Measurements from ENCODE around the gene SPTLC2.
"Not testable (repeated sequence)": the region's sequence is repeated elsewhere in the genome, so short reads cannot be mapped to it uniquely, and the experiment has no call there.

Gene SPTLC2

DNA sequence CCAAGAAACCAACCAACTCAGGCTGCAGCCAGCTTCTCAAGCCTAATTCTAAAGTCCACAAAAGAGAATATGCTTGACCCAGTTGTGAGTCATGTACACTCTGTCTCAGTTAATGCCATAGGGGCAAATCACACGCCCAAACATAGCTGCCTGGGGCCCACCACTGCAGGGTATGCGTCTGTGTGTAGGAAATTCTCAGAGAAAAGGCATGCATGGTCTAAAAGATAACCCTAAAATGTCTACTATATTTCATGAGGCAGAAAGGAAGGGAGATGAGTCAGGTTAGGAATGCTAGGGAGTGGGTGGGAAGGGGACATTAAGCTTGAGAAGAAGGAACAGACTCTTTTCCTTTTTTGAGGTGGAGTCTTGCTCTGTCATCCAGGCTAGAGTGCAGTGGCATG is 22.3 kb upstream of the SPTLC2 start:
- no peak overlapping the region for H3K4me3 ChIP-seq (ENCODE audit: low read length, poor library complexity, severe bottlenecking)
- H3K79me2 ChIP-seq (ENCODE audit: insufficient read depth, low read length), result no peaks in the 10 kb centered on the region
- no peaks in the 10 kb centered on the region for H3K36me3 ChIP-seq (ENCODE audit: insufficient read depth, low read length)
- 0 out of 2 replicates have a peak, but pooled peaks cover 2% of the 10 kb centered on the region for H3K9me3 ChIP-seq (ENCODE audit: insufficient read depth, low read depth, low read length)
- no peak overlapping the region for H3K9ac ChIP-seq (ENCODE audit: low read depth, low read length, poor library complexity, severe bottlenecking)
- H4K20me1 ChIP-seq (ENCODE audit: insufficient read depth, low read length, poor library complexity, severe bottlenecking), result no peaks in the 10 kb centered on the region
- H3K4me2 ChIP-seq (ENCODE audit: low read depth, low read length, poor library complexity, severe bottlenecking), result no peak overlapping the region
- H3K9me2 ChIP-seq (replicated peaks; ENCODE audit: low read depth, low read length), result no peaks in the 10 kb centered on the region
- H3K27me3 ChIP-seq (ENCODE audit: insufficient read depth, low read length, poor library complexity, severe bottlenecking), result peaks cover 3% of the 10 kb centered on the region
- H3K4me1 ChIP-seq (ENCODE audit: insufficient read depth, low read length, poor library complexity, severe bottlenecking), result no peaks in the 10 kb centered on the region
- no peak overlapping the region for H2AFZ ChIP-seq (ENCODE audit: low read length)
- H3F3A ChIP-seq (ENCODE audit: low read depth), result no peaks in the 10 kb centered on the region
- TF ChIP-seq, protein P1, sequence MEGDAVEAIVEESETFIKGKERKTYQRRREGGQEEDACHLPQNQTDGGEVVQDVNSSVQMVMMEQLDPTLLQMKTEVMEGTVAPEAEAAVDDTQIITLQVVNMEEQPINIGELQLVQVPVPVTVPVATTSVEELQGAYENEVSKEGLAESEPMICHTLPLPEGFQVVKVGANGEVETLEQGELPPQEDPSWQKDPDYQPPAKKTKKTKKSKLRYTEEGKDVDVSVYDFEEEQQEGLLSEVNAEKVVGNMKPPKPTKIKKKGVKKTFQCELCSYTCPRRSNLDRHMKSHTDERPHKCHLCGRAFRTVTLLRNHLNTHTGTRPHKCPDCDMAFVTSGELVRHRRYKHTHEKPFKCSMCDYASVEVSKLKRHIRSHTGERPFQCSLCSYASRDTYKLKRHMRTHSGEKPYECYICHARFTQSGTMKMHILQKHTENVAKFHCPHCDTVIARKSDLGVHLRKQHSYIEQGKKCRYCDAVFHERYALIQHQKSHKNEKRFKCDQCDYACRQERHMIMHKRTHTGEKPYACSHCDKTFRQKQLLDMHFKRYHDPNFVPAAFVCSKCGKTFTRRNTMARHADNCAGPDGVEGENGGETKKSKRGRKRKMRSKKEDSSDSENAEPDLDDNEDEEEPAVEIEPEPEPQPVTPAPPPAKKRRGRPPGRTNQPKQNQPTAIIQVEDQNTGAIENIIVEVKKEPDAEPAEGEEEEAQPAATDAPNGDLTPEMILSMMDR (conservative IDR thresholded peaks at IDR 0.05; ENCODE audit: low read length), result no peak

DNA sequence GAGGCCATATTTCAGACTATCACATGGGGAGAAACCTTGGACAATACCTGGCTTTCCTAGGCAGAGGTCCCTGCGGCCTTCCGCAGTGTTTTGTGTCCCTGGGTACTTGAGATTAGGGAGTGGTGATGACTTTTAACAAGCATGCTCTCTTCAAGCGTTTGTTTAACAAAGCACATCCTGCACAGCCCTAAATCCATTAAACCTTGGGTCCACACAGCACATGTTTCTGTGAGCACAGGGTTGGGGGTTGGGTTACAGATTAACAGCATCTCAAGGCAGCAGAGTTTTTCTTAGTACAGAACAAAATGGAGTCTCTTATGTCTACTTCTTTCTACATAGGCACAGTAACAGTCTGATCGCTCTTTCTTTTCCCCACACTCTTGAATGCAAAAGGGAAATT is 19.4 kb upstream of the SPTLC2 start:
- not testable (repeated sequence) for H3K79me2 ChIP-seq (ENCODE audit: insufficient read depth, low read length); H4K20me1 ChIP-seq (ENCODE audit: insufficient read depth, low read length, poor library complexity, severe bottlenecking); H3K9ac ChIP-seq (ENCODE audit: low read depth, low read length, poor library complexity, severe bottlenecking); H3K4me3 ChIP-seq (ENCODE audit: low read length, poor library complexity, severe bottlenecking); H3K4me2 ChIP-seq (ENCODE audit: low read depth, low read length, poor library complexity, severe bottlenecking); H3F3A ChIP-seq (ENCODE audit: low read depth); H2AFZ ChIP-seq (ENCODE audit: low read length); H3K27me3 ChIP-seq (ENCODE audit: insufficient read depth, low read length, poor library complexity, severe bottlenecking); H3K9me3 ChIP-seq (ENCODE audit: insufficient read depth, low read depth, low read length); H3K9me2 ChIP-seq (replicated peaks; ENCODE audit: low read depth, low read length); H3K36me3 ChIP-seq (ENCODE audit: insufficient read depth, low read length); H3K4me1 ChIP-seq (ENCODE audit: insufficient read depth, low read length, poor library complexity, severe bottlenecking)

DNA sequence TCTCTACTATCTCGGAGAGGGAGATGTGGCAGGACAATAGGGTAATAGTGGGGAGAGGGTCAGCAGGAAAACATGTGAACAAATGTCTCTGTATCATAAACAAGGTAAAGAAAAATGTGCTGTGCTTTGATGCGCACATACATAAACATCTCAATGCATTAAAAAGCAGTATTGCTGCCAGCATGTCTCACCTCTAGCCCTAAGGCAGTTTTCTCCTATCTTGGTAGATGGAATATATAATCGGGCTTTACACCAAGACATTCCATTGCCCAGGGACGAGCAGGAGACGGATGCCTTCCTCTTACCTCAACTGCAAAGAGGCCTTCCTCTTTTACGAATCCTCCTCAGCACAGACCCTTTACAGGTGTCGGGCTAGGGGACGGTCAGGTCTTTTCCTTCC is 19.0 kb upstream of the SPTLC2 start:
- H3K36me3 ChIP-seq (ENCODE audit: insufficient read depth, low read length); H3K4me3 ChIP-seq (ENCODE audit: low read length, poor library complexity, severe bottlenecking); H3K9ac ChIP-seq (ENCODE audit: low read depth, low read length, poor library complexity, severe bottlenecking); H3K4me1 ChIP-seq (ENCODE audit: insufficient read depth, low read length, poor library complexity, severe bottlenecking); H3K9me3 ChIP-seq (ENCODE audit: insufficient read depth, low read depth, low read length); H3K79me2 ChIP-seq (ENCODE audit: insufficient read depth, low read length); H3F3A ChIP-seq (ENCODE audit: low read depth); H2AFZ ChIP-seq (ENCODE audit: low read length); H4K20me1 ChIP-seq (ENCODE audit: insufficient read depth, low read length, poor library complexity, severe bottlenecking); H3K4me2 ChIP-seq (ENCODE audit: low read depth, low read length, poor library complexity, severe bottlenecking); H3K27me3 ChIP-seq (ENCODE audit: insufficient read depth, low read length, poor library complexity, severe bottlenecking); H3K9me2 ChIP-seq (replicated peaks; ENCODE audit: low read depth, low read length): not testable (repeated sequence)

- H4K20me1 ChIP-seq (ENCODE audit: insufficient read depth, low read length, poor library complexity, severe bottlenecking), result no peaks in the 10 kb centered on the region
- no peak overlapping the region for H2AFZ ChIP-seq (ENCODE audit: low read length)
- H3K79me2 ChIP-seq (ENCODE audit: insufficient read depth, low read length), result no peaks in the 10 kb centered on the region
- H3K9me3 ChIP-seq (ENCODE audit: insufficient read depth, low read depth, low read length), result peaks cover 2% of the 10 kb centered on the region; the same call in 1 of the 2 replicates
- H3K27me3 ChIP-seq (ENCODE audit: insufficient read depth, low read length, poor library complexity, severe bottlenecking), result peaks cover 3% of the 10 kb centered on the region
- no peaks in the 10 kb centered on the region for H3K36me3 ChIP-seq (ENCODE audit: insufficient read depth, low read length)
- no peak overlapping the region for H3K9ac ChIP-seq (ENCODE audit: low read depth, low read length, poor library complexity, severe bottlenecking)
- no peak for TF ChIP-seq EZH2phosphoT487 (IDR thresholded peaks at IDR 0.05; ENCODE audit: borderline replicate concordance)
- TF ChIP-seq, protein P1 (conservative IDR thresholded peaks at IDR 0.05; ENCODE audit: low read length), result no peak
- H3K4me3 ChIP-seq (ENCODE audit: low read length, poor library complexity, severe bottlenecking), result no peak overlapping the region
- H3K4me1 ChIP-seq (ENCODE audit: insufficient read depth, low read length, poor library complexity, severe bottlenecking), result no peaks in the 10 kb centered on the region
- no peaks in the 10 kb centered on the region for H3K9me2 ChIP-seq (replicated peaks; ENCODE audit: low read depth, low read length)
- no peak overlapping the region for H3K4me2 ChIP-seq (ENCODE audit: low read depth, low read length, poor library complexity, severe bottlenecking)
- H3F3A ChIP-seq (ENCODE audit: low read depth), result no peaks in the 10 kb centered on the region
These were observed 13.7 kb upstream of the SPTLC2 start for GRCh38 chr14:77630111-77630510.
